ENCODE measurements around the gene YTHDC1.

DNA sequence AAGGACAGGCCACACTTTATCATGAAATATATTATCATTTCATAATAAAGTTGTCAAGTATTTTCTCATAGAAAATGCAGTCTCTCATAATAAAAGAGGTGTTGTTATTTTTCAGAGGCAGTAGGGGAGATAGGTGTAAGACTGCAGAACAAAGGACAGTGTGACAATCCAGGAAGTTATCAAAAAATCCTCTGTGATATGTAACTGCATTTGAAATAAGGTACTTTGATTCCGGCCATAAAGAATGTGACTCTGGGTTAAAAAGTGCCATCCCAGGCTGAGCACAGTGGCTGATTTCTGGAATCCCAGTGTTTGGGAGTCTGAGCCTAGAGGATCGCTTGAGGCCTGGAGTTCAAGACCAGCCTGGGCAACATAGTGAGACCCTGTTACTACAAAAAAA is 66.8 kb downstream of the YTHDC1 start:
- TF ChIP-seq, protein P1, sequence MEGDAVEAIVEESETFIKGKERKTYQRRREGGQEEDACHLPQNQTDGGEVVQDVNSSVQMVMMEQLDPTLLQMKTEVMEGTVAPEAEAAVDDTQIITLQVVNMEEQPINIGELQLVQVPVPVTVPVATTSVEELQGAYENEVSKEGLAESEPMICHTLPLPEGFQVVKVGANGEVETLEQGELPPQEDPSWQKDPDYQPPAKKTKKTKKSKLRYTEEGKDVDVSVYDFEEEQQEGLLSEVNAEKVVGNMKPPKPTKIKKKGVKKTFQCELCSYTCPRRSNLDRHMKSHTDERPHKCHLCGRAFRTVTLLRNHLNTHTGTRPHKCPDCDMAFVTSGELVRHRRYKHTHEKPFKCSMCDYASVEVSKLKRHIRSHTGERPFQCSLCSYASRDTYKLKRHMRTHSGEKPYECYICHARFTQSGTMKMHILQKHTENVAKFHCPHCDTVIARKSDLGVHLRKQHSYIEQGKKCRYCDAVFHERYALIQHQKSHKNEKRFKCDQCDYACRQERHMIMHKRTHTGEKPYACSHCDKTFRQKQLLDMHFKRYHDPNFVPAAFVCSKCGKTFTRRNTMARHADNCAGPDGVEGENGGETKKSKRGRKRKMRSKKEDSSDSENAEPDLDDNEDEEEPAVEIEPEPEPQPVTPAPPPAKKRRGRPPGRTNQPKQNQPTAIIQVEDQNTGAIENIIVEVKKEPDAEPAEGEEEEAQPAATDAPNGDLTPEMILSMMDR (IDR thresholded peaks at IDR 0.05; ENCODE audit: insufficient read depth, low read length), result no peak
- no peak for TF ChIP-seq POLR2AphosphoS5 (IDR thresholded peaks at IDR 0.05; ENCODE audit: low read depth)
